ENCODE data around the gene S1PR3. TPM values are rescaled to one million over a fixed set of nuclear protein-coding genes. Genes with fewer than 3 reads are reported as not detected.

S1PR3 gene
- total and polyA plus RNA-seq, 9 of the 15 experiments (the other 6 are each of a cell fraction or from before 2014, with no cell fraction given), result 0.03 to 2.0 (median 0.29) TPM

DNA sequence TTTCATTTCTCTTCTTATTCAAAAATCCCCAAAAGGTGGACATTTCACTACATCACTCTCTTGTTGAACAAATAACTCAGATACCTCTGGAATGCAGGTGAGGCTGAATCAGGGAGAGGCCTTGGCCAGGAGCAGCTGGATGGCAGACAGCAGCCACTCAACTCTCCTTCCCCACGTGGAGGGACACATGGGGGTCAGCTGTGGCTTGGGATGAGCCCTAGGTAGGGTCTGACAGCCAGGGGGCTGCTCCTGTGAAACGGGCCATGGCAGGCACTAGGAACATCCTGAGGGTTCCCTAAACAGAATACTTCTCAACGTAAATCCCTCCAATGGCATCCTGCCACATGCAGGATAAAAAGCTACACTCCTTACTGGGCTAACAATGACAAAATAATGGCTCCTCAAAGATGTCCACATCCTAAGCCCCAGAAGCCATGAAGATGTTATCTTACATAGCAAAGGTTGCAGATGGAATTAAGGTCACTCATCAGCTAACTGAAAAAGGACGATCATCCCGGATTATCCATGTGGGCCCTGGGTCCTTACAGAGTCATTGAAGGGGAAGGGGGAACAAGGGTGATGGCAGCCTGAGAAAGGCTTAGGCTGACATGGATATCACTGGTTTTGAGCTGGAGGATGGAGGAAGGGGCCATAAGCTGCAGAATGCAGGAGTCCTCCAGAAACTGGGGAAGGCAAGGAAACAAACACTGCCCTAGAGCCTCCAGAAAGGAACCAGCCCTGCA lies 31.4 kb upstream of the S1PR3 start (continued):
- TF ChIP-seq, protein P1, sequence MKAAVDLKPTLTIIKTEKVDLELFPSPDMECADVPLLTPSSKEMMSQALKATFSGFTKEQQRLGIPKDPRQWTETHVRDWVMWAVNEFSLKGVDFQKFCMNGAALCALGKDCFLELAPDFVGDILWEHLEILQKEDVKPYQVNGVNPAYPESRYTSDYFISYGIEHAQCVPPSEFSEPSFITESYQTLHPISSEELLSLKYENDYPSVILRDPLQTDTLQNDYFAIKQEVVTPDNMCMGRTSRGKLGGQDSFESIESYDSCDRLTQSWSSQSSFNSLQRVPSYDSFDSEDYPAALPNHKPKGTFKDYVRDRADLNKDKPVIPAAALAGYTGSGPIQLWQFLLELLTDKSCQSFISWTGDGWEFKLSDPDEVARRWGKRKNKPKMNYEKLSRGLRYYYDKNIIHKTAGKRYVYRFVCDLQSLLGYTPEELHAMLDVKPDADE (conservative IDR thresholded peaks at IDR 0.05; ENCODE audit: control insufficient read depth, low read depth, low read length), result no peak

DNA sequence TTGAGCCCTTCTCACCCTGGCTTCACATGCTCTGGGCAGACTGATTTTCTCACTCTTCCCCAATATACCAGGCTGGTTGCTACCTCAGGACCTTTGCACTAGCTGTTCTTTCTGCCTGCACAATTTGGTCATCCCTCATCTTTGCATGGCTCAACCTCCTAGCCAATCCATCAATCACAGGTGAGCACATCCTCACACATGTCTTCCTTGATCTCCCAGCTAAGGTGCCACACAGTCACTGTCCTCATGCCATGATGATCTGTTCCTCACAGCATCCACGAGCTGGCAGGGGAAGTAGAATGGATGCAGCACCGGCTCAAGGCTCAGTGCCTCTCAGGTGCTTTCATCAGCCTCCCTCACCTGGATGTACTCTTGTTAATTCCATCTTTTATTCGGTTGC lies 30.6 kb upstream of the S1PR3 start:
- intact Hi-C loops (cut with micrococcal nuclease), result no loop called here
- no peak for FAIRE-seq
- 7% methylated on average over 3 of the region's 3 CpGs for WGBS (ENCODE audit: insufficient coverage, low coverage, missing lambda C conversion rate)

More for the DNA sequence above, 30.6 kb upstream of the S1PR3 start:
- no peaks in the 10 kb centered on the region; a peak in 1 of 5 replicates for H3K27me3 ChIP-seq (ENCODE audit: control insufficient read depth in 2 of 2, insufficient read depth in 2 of 2, low read length in 2 of 2)
- H3K4me1 ChIP-seq (replicated peaks in 1 of 2; ENCODE audit: control insufficient read depth in 2 of 2, insufficient read depth in 2 of 2, low read length in 2 of 2), result no peaks in the 10 kb centered on the region
- no peak overlapping the region for H3K27ac ChIP-seq (ENCODE audit: extremely low read depth, low read depth, low read length)
- no peak overlapping the region for H3K4me3 ChIP-seq
- no peaks in the 10 kb centered on the region for H4K20me1 ChIP-seq (replicated peaks; ENCODE audit: control insufficient read depth, insufficient read depth, low read length)
- H3K9me1 ChIP-seq (ENCODE audit: control insufficient read depth, insufficient read depth, low read length), result no peaks in the 10 kb centered on the region
- H3K79me2 ChIP-seq (ENCODE audit: control insufficient read depth, insufficient read depth, low read length), result no peaks in the 10 kb centered on the region
- no peaks in the 10 kb centered on the region for H3K36me3 ChIP-seq (ENCODE audit: control insufficient read depth, insufficient read depth, low read length)
- DNase-seq (ENCODE audit: extremely low read depth in 1 of 4, low spot score in 3 of 4), result no peak
- H3K9me3 ChIP-seq (replicated peaks; ENCODE audit: control insufficient read depth, insufficient read depth, low read depth, low read length), result no peaks in the 10 kb centered on the region
- peak; percentile 60 for TF ChIP-seq RBM25 (IDR thresholded peaks at IDR 0.05; ENCODE audit: low read depth, low read length, severe bottlenecking)
- TF ChIP-seq ZNF695 (CRISPR knock-in tag; IDR thresholded peaks at IDR 0.05), result no peak
- H2AFZ ChIP-seq (ENCODE audit: low read depth, low read length), result no peak overlapping the region
- H3K9ac ChIP-seq (ENCODE audit: insufficient read depth in 1 of 2, low read depth in 2 of 2, low read length in 2 of 2), result no peak overlapping the region
- no peak for ATAC-seq
- H3K4me2 ChIP-seq (ENCODE audit: insufficient read depth, low read length), result no peak overlapping the region
- no TSS peak for BruUV-seq (replicated peaks)
- ChIA-PET POLR2A (interaction anchor here (0.5 to 0.7 kb wide), 2 partner anchors 9 to 115 kb away, joined by 3 read pairs; no protein-coding TSS in a partner anchor), CTCF (ENCODE audit: low intra/inter-chr PET ratio) (no interaction called here)
- in situ Hi-C loops (cut with MboI), result no loop called here
